Epithelial cell of esophagus (primary cell): ENCODE data around the gene FAM124B.
A peak's percentile ranks its signal among the peaks of the same experiment; 100 is the strongest.
"Not testable (repeated sequence)": the region's sequence is repeated elsewhere in the genome, so short reads cannot be mapped to it uniquely, and the experiment has no call there.

Experiments used
- DNase-seq: peaks from one replicate; pipeline ENCODE4 v3.0.0; 2010; ENCODE audit warnings: low read depth
- H3K4me3 ChIP-seq: 2 replicates; pipeline ENCODE4 v1.5.1; 2011; ENCODE audit warnings: mild to moderate bottlenecking, low read length, control low read depth
- TF ChIP-seq, protein P1 (sequence below): IDR thresholded peaks from 2 replicates; pipeline ENCODE4 v1.5.1; 2011; ENCODE audit warnings: low read depth, mild to moderate bottlenecking, low read length, control low read depth, inconsistent platforms; ENCODE audit not compliant: insufficient read depth; ENCODE audit errors: missing control alignments

FAM124B gene

GRCh38 chr2:224405841-224406370 lies 4.0 kb upstream of the FAM124B start:
- TF ChIP-seq, protein P1, sequence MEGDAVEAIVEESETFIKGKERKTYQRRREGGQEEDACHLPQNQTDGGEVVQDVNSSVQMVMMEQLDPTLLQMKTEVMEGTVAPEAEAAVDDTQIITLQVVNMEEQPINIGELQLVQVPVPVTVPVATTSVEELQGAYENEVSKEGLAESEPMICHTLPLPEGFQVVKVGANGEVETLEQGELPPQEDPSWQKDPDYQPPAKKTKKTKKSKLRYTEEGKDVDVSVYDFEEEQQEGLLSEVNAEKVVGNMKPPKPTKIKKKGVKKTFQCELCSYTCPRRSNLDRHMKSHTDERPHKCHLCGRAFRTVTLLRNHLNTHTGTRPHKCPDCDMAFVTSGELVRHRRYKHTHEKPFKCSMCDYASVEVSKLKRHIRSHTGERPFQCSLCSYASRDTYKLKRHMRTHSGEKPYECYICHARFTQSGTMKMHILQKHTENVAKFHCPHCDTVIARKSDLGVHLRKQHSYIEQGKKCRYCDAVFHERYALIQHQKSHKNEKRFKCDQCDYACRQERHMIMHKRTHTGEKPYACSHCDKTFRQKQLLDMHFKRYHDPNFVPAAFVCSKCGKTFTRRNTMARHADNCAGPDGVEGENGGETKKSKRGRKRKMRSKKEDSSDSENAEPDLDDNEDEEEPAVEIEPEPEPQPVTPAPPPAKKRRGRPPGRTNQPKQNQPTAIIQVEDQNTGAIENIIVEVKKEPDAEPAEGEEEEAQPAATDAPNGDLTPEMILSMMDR = no peak
- DNase-seq = peak; percentile 15
- no peak overlapping the region for H3K4me3 ChIP-seq

DNA sequence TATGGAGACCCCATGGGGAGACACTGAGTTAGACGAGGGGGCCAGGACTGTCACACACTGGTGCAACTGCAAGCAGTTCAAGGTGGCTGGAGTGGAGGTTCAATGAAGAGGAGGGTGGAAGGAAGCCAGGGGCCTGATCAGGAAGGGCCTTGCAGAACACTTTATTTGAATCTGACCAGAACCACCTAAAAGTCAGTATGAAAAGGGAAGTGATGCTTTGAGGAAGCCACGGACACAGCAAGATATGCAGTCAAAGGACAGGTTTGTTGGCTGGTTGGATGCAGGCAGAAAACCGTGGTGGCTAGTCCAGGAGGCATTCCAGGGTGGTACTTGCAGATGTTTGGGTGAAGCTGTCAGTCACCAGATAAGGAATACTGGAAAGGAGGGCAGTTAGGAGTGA lies 3.5 kb upstream of the FAM124B start:
- TF ChIP-seq, protein P1 = no peak
- no peak for DNase-seq
- no peak overlapping the region for H3K4me3 ChIP-seq

DNA sequence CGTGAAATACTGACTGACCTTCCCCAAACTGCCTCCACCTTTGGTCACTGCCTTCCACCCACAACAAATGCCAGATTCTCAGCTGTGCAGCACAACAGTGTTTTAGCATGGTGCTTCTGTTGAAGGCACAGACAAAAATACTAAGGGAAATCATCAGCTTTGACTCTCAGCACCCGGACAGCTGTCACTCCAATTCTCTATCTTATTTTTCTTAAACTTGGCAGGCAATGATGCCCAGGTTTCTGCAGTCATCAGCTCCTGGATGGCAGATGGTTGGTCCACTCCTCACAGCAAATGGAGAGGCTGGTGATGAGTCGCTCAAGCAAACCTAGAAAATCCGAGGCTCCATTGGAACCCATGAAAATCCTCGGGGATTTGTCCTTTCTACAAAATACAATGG lies 2.9 kb upstream of the FAM124B start:
- no peak overlapping the region for H3K4me3 ChIP-seq
- TF ChIP-seq, protein P1 = no peak
- DNase-seq = no peak

DNA sequence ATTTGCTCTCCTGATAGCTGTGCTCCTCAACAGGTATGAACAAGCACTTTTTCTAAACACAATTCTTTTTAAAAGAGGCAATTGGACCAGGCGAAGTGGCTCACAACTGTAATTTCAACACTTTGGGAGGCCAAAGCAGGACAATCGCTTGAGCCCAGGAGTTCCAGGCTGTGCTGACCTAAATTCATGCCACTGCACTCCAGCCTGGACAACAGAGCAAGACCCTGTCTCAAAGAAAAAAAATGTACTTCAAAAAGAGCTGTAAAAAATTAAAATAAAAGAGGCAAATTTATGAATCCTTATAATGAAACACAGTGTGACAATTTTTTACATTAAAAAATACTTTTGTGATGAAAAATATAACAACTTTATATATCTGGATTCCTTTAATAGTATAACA lies 1.8 kb upstream of the FAM124B start:
- DNase-seq = peak; percentile 43
- TF ChIP-seq, protein P1 = no peak
- no peak overlapping the region for H3K4me3 ChIP-seq

DNA sequence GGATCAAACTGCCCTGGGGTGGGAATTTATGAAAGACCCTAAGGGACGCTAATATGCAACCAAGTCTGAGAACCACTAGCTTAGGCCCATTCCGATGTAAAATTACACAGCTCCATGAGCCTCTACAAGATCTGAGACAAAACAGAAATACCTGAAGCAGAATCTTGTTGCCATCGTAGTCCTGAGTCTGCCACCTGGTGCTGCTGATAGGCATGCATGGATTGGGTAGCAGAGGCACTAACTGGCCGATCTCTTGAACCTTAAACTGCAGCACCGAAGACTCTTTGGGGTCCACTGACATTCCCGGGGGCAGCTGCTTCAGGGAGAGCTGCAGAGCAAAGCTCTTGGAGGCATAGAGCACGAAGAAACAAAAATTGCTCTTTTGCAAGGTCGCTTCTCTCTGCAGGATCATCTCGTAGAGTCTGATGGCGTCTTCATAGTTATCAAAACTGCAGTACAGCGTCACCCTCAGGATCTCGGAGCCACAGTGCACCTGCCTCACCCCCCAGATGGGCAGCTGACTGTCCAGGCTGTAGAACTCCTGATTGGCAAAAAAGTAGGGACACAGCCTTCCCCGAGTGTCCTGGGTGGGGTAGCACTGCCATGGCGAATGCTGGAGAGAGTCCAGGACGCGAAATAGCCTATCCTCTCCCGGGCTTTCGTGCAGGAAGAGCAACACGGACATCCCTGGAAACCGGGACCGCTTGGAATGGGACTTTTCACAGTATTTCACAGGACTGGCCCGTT lies 848 bp downstream of the FAM124B start:
- no peak overlapping the region for H3K4me3 ChIP-seq
- DNase-seq = no peak

GRCh38 chr2:224400174-224400810 lies 1.6 kb downstream of the FAM124B start:
- no peak overlapping the region for H3K4me3 ChIP-seq
- no peak for DNase-seq
- TF ChIP-seq, protein P1 = no peak

More for the DNA sequence above, 848 bp downstream of the FAM124B start:
- TF ChIP-seq, protein P1 = no peak

DNA sequence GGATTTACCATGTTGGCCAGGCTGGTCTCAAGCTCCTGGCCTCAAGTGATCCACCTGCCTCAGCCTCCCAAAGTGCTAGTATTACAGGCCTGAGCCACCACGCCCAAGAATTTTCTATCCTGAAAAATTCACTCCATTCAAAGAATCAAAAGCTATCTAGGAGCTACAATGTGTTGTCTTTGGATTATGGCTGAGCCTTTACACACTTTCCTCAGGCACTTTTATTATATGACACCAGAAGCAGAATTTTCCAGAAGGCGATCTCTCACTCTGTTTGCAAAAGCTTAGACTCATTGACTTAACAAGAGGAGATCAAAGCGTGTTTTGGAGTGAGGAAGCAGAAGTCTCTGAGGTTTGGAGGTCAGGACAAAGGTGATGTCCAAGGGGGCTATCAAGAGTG lies 3.6 kb downstream of the FAM124B start:
- TF ChIP-seq, protein P1 = no peak
- DNase-seq = no peak
- no peak overlapping the region for H3K4me3 ChIP-seq

GRCh38 chr2:224397100-224397499 lies 4.8 kb downstream of the FAM124B start:
- not testable (repeated sequence) for DNase-seq, H3K4me3 ChIP-seq
